Uterus (tissue), 4 donors: ENCODE data around the gene STAG1. TPM values are rescaled to one million over a fixed set of nuclear protein-coding genes. Genes with fewer than 3 reads are reported as not detected.

ENCODE experiments used
- DNase-seq, 2 donors: peaks; one replicate each; pipeline ENCODE4 v3.0.0-alpha.2; 2019 to 2020
- H3K27ac ChIP-seq, 2 donors: fragments of 200-600 bp; sonication (generic); 1 replicate in 1 of 2; 2 replicates in 1 of 2; pipeline ENCODE4 v1.5.1; 2016 to 2018
- H3K27me3 ChIP-seq, 2 donors: fragments of 200-600 bp; sonication (generic); one replicate each; pipeline ENCODE4 v1.5.1; 2018 to 2019; ENCODE audit warnings: control low read depth in 1 of 2
- H3K36me3 ChIP-seq, 2 donors: fragments of 200-600 bp; sonication (generic); one replicate each; pipeline ENCODE4 v1.5.1; 2019; ENCODE audit warnings: control low read depth in 1 of 2
- H3K4me1 ChIP-seq, 2 donors: fragments of 200-600 bp; sonication (generic); one replicate each; pipeline ENCODE4 v1.5.1; 2018 to 2019; ENCODE audit warnings: control low read depth in 1 of 2
- H3K4me3 ChIP-seq, 2 donors: fragments of 200-600 bp; sonication (generic); 1 replicate in 1 of 2; 2 replicates in 1 of 2; pipeline ENCODE4 v1.5.1; 2018 to 2019; ENCODE audit warnings: mild to moderate bottlenecking in 1 of 2
- H3K9me3 ChIP-seq, 2 donors: fragments of 200-600 bp; sonication (generic); one replicate each; pipeline ENCODE4 v1.5.1; 2019; ENCODE audit warnings: control low read depth in 1 of 2
- CTCF ChIP-seq, 4 experiments: fragments of 200-600 bp in 2 of 4; fragments of 450-650 bp in 2 of 4; sonication (generic) in 2 of 4; IDR thresholded peaks; one replicate each; pipeline ENCODE4 v1.5.1; 2016 to 2019; ENCODE audit warnings: antibody characterized with exemption in 4 of 4, mild to moderate bottlenecking in 2 of 4, moderate library complexity in 1 of 4
- POLR2A ChIP-seq, 2 donors: fragments of 450-650 bp; IDR thresholded peaks; one replicate each; pipeline ENCODE4 v1.6.1; 2016; ENCODE audit warnings: antibody characterized with exemption in 2 of 2, mild to moderate bottlenecking in 1 of 2, moderate library complexity in 1 of 2
- intact Hi-C: fragments of 100-400 bp; cut with DNase I; formaldehyde crosslinking; loops from one replicate; pipeline ENCODE4 v1.15.1; 2023; ENCODE audit warnings: low total_unique reads
- total RNA-seq, 4 donors: library from RNA; depleted of rRNA in 3 of 4; stranded (reverse); fragments of >200 nt in 3 of 4; gene quantifications; one replicate each; pipeline versions ENCODE4 v1.1.0 to v1.2.4, GENCODE V29; 2014 to 2023
- donor health status: DM: yes; HTN: yes; CAD: no.

The STAG1 gene
- total RNA-seq, 4 donors from 2014 or later, result 41.5 to 139 (median 86.0) TPM

DNA sequence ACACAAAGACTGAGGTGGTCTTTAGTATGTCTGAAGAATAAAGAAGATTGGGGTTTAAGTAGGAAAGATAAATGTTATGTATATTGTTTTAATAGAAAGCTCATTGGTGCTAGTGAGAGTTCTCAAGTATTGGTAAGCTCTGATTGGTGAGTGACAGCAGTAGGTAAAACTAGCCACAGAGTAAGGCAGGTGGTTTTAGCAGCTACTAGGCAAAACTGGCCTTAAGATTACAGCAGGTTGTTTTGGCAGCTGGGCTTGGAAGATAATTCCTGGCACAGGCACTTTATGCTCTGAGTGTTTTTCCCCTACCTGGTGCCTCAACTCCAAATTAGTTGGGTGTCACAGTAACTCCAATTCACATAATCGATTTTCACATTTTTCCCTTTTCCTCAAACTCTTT, 66.3 kb downstream of the STAG1 start:
- H3K27me3 ChIP-seq, result no peaks in the 10 kb centered on the region
- H3K36me3 ChIP-seq, result no peaks in the 10 kb centered on the region
- no peak overlapping the region for H3K4me3 ChIP-seq
- TF ChIP-seq POLR2A (IDR thresholded peaks at IDR 0.05) (no peak), CTCF (IDR thresholded peaks at IDR 0.05) (no peak)
- DNase-seq, result no peak
- no peaks in the 10 kb centered on the region for H3K9me3 ChIP-seq
- H3K4me1 ChIP-seq, result no peaks in the 10 kb centered on the region
- no peak overlapping the region for H3K27ac ChIP-seq
- intact Hi-C loops, result no loop called here

DNA sequence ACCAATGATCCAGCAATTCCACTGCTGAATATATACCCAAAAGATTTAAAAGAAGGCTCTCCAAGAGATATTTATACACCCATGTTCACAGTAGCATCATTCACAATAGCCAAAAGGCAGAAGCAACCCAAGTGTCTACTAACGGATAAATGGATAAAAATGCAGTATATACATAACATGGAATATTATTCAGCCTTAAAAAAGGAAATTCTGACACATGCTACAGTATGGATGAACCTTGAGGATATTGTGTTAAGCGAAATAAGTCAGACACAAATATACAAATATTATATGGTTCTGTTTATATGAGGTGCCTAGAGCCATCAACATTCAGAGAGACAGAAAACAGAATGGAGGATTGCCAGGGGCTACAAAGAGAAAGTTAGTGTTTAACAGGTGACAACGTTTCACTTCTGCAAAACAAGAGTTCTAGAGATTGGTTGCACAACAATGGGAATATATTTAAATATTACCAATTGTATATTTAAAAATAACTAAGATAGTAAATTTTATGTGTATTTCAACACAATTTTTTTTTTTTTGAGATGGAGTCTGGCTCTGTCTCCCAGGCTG, 69.4 kb downstream of the STAG1 start:
- Histone ChIP-seq H3K9me3 (no peaks in the 10 kb centered on the region), H3K4me1 (no peaks in the 10 kb centered on the region), H3K36me3 (no peaks in the 10 kb centered on the region), H3K27ac (no peak overlapping the region), H3K4me3 (no peak overlapping the region), H3K27me3 (no peaks in the 10 kb centered on the region)
- DNase-seq, result no peak
- intact Hi-C loops, result no loop called here
- TF ChIP-seq POLR2A (IDR thresholded peaks at IDR 0.05) (no peak), CTCF (IDR thresholded peaks at IDR 0.05) (no peak)

DNA sequence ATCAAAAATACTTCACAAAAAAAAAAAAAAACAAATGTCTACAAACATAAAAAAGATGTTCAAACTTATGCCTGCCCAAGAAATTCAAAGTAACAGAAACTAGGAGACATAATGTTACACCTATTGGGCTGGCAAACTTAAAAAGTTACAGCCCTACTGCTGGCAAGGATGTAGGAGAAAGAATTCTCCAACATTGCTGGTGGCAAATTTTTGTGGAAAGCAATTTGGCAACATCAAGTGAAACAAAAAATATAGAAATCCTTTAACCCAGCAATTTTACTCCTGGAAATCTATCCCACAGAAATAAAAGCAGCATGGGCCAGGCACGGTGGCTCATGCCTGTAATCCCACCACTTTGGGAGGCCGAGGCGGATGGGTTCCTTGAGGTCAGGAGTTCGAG, 73.2 kb downstream of the STAG1 start:
- Histone ChIP-seq H3K4me1 (no peaks in the 10 kb centered on the region), H3K27ac (no peak overlapping the region), H3K36me3 (no peaks in the 10 kb centered on the region), H3K4me3 (no peak overlapping the region), H3K9me3 (no peaks in the 10 kb centered on the region), H3K27me3 (no peaks in the 10 kb centered on the region)
- no peak for DNase-seq
- intact Hi-C loops, result no loop called here
- no peak for TF ChIP-seq POLR2A (IDR thresholded peaks at IDR 0.05)
- no peak for TF ChIP-seq CTCF (IDR thresholded peaks at IDR 0.05)

DNA sequence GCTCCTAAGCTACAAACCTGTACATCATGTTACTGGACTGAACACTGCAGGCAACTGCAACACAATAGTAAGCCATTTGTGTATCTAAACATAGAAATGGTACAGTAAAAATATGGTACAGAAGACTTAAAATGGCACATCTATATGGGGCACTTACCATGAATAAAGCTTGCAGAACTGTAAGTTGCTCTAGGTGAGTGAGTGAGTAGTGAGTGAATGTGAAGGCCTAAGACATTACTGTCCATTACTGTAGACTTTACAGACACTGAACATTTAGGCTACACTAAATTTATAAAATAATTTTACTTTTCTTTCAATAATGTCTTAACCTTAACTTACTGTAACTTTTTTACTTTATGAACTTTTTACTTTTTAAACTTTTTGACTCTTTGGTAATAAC, 76.2 kb downstream of the STAG1 start:
- no peak for DNase-seq
- H3K4me3 ChIP-seq, result no peak overlapping the region
- intact Hi-C loops, result no loop called here
- no peak for TF ChIP-seq POLR2A (IDR thresholded peaks at IDR 0.05)
- no peak for TF ChIP-seq CTCF (IDR thresholded peaks at IDR 0.05)
- no peak overlapping the region for H3K27ac ChIP-seq
- no peaks in the 10 kb centered on the region for H3K27me3 ChIP-seq
- no peaks in the 10 kb centered on the region for H3K9me3 ChIP-seq
- no peaks in the 10 kb centered on the region for H3K4me1 ChIP-seq
- no peaks in the 10 kb centered on the region for H3K36me3 ChIP-seq

DNA sequence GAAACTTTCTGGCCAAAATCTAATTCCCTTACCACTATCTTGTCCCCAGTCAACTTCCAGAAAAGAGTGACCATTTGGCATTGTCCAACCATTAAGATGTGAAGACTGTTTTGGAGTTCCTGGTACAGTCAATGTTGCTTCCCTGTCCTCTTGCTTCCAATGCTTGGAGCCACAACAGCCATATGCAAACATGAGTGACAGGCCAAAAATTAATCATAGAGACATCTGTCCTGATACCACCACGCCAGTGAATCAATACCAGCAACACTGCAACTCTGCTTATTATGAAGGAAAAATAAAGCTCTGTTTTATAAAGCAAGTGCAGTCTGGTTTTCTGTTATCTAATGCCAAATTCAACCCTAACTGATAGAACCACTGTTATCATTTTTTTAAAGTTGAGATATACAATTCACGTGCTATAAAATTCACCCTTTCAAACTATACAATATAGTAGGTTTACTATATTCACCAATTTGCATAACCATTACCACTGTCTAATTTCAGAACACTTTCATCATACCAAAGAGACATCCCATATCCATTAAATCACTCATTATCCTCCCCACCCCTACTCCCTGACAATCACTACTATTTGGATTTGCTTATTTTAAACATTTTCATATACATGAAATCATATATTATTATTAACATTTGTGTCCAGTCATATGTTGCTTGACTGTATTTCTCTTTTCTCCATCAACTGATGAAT, 76.9 kb downstream of the STAG1 start:
- H3K27me3 ChIP-seq, result no peaks in the 10 kb centered on the region
- H3K27ac ChIP-seq, result no peak overlapping the region
- H3K9me3 ChIP-seq, result no peaks in the 10 kb centered on the region
- no peak overlapping the region for H3K4me3 ChIP-seq
- DNase-seq, result no peak
- no peaks in the 10 kb centered on the region for H3K4me1 ChIP-seq
- TF ChIP-seq POLR2A (IDR thresholded peaks at IDR 0.05) (no peak), CTCF (IDR thresholded peaks at IDR 0.05) (no peak)
- intact Hi-C loops, result no loop called here
- no peaks in the 10 kb centered on the region for H3K36me3 ChIP-seq
